AG10803 (cell line): Measurements from ENCODE around the gene E2F1.
"Not testable (repeated sequence)": the region's sequence is repeated elsewhere in the genome, so short reads cannot be mapped to it uniquely, and the experiment has no call there.

ENCODE experiments used
- DNase-seq: peaks from one replicate; pipeline ENCODE4 v3.0.0; 2010; ENCODE audit warnings: low read depth
- H3K4me3 ChIP-seq: 2 replicates; pipeline ENCODE4 v1.5.1; 2011; ENCODE audit warnings: mild to moderate bottlenecking, low read length, control low read depth
- TF ChIP-seq, protein P1 (sequence below): conservative IDR thresholded peaks from 2 replicates; pipeline ENCODE4 v1.5.1; 2011; ENCODE audit warnings: mild to moderate bottlenecking, low read length, control low read depth, inconsistent platforms

E2F1 gene

DNA sequence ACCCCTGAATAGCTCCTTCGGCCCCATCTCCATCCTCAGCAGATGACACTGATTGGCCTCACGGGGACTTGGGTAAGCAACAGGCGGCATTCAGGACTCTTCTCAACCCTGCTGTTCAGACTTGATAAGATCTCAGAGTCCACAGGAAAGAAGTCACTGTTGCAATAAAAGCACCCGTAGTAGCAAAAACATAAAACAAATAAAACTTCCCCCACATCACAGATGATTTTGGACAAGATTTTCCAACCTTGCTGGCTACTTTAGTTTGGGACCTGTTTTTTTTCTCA is 41.2 kb downstream of the E2F1 start:
- no peak for DNase-seq
- H3K4me3 ChIP-seq: no peak overlapping the region
- TF ChIP-seq, protein P1, sequence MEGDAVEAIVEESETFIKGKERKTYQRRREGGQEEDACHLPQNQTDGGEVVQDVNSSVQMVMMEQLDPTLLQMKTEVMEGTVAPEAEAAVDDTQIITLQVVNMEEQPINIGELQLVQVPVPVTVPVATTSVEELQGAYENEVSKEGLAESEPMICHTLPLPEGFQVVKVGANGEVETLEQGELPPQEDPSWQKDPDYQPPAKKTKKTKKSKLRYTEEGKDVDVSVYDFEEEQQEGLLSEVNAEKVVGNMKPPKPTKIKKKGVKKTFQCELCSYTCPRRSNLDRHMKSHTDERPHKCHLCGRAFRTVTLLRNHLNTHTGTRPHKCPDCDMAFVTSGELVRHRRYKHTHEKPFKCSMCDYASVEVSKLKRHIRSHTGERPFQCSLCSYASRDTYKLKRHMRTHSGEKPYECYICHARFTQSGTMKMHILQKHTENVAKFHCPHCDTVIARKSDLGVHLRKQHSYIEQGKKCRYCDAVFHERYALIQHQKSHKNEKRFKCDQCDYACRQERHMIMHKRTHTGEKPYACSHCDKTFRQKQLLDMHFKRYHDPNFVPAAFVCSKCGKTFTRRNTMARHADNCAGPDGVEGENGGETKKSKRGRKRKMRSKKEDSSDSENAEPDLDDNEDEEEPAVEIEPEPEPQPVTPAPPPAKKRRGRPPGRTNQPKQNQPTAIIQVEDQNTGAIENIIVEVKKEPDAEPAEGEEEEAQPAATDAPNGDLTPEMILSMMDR: no peak

DNA sequence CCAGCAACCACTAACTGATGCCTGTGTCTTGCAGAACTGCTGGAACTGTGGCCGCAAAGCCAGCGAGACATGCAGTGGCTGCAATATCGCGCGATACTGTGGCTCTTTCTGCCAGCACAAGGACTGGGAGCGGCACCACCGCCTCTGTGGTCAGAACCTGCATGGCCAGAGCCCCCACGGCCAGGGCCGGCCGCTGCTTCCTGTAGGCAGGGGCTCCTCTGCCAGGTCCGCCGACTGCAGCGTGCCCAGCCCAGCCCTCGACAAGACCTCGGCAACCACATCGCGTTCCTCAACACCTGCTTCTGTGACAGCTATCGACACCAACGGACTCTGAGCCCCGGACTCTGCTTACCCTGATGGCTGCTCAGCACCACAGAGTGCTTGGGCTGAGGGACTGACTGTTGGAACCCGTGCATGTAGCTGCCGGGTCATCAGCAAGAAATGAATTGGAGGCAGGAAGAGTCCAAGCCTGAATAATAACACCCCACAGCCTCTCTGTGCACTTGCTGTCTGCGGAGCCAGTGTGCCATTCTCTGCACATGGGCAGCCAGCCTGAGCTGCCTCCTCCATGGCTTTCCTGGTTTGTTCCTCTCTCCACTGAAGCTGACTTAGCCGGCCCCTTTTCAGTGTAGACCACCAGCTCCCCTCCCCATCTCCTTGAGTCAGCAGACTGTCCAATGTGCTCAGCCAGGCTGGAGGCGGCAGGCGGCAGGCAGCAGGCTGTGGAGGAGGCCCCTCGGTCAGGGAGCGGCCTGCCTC is 41.7 kb downstream of the E2F1 start:
- no peak for DNase-seq
- no peak overlapping the region for H3K4me3 ChIP-seq
- TF ChIP-seq, protein P1: no peak

DNA sequence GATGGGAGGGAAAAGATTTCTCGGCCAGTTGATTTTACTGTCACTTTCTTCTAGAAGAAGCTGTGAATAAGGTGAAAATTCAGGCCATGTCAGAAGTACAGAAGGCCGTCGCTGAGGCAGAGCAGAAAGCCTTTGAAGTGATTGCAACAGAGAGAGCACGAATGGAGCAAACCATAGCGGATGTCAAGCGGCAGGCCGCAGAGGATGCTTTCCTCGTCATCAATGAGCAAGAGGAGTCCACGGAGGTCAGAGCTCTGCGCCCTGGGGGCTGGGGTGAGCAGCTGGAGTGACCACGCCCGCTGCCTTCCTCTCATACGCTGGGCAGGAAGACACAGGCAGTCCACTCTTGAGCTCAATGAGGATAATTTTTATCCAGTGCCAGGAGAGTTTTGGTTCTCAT is 45.9 kb downstream of the E2F1 start:
- no peak for DNase-seq
- no peak overlapping the region for H3K4me3 ChIP-seq
- TF ChIP-seq, protein P1: no peak

DNA sequence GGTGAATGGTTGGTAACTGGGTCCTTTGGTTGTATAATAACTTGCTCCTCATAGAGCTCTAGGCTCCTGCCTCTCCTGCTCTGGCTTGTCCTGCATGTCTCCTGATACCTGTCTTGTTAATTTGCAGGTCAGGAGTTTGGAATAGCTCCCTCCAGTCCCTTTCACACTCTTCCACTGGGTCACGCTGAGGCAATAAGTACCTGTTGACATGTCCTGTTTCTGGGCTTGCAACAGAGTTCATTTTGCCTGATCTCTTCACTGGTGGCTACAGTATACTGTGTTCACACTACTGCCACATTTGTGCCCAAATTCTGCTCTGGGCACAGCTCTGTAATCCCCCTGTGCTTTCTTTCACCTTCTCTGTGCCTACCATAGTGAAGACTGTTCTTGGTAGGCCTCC is 49.4 kb downstream of the E2F1 start:
- H3K4me3 ChIP-seq: no peak overlapping the region
- DNase-seq: no peak
- TF ChIP-seq, protein P1: no peak

DNA sequence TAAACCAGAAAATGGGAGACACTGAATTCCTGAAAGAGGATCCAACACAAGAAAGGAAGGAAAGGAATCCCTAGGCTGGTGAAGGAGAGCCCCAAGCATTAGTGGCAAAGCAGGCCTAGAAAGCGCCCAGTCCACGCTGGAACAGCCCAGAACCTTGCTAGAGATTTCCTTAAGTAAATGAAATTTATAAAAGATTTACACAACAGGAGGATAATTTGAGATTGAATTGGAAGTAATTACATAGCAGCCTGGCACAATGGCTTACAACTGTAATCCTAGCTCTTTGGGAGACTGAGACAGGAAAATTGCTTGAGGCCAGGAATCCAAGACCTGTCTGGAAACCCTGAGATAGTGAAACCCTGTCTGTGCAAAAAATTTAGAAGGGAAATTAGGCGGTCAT is 50.8 kb downstream of the E2F1 start:
- no peak overlapping the region for H3K4me3 ChIP-seq
- DNase-seq: no peak
- TF ChIP-seq, protein P1: no peak

DNA sequence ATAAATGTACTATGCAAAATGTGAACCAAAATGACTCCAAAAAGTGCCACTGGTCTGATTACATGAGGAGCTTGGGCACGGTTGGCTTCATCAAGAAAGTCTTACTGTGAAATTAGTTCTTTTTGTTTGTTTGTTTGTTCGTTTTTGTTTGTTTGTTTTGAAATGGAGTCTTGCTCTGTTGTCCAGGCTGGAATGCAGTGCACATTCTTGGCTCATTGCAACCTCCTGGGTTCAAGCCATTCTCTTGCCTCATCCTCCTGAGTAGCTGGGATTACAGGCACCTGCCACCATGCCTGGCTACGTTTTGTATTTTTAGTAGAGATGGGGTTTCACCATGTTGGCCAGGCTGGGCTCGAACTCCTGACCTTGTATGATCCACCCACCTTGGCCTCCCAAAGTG is 54.3 kb downstream of the E2F1 start:
- DNase-seq, H3K4me3 ChIP-seq: not testable (repeated sequence)

DNA sequence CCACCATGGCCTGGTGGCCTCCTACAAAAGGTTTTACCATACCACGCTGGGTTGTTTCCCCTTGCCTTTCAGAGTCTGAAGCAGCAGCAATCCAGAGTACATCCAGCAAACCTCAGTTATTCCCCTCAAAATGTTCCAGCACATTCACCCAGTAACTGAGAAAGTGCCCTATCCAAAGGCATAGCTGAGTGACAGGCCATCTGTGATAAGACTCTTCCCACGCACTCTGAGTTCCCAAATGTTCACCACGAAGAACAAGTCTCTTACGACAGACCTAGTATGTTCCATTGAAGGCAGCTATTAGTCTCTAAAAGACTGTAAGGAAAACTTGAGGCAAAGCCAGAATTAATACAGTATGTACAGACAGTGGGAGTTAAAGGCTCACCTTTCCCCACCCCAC is 55.7 kb downstream of the E2F1 start:
- no peak for DNase-seq
- TF ChIP-seq, protein P1: no peak
- H3K4me3 ChIP-seq: no peak overlapping the region

DNA sequence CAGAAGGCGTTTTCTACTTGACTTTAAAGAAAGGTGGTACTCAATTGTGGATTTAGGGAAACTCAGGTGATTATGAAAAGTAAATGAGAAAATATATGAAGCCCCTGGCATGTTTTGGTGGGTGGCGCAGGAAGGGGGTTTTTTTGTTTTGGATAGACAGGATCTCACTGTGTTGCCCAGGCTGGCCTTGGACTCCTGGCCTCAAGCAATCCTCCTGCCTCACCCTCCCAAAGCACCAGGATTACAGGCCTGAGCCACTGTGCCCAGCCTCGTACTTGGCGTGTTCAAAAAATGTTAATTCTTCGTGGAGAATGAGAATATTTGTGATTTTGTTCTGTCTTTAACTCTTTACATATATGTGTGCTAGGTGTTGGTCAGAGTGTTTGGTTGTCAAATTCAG is 56.2 kb downstream of the E2F1 start:
- TF ChIP-seq, protein P1: no peak
- H3K4me3 ChIP-seq: no peak overlapping the region
- no peak for DNase-seq
